ENCODE results near the gene DACH1. TPM values are rescaled to one million over a fixed set of nuclear protein-coding genes. Genes with fewer than 3 reads are reported as not detected.

The DACH1 gene
- total and polyA plus RNA-seq, 2 donors (not counting 1 experiment from before 2014, with no cell fraction given): 0.02 to 0.33 TPM

- TF ChIP-seq, protein P1, sequence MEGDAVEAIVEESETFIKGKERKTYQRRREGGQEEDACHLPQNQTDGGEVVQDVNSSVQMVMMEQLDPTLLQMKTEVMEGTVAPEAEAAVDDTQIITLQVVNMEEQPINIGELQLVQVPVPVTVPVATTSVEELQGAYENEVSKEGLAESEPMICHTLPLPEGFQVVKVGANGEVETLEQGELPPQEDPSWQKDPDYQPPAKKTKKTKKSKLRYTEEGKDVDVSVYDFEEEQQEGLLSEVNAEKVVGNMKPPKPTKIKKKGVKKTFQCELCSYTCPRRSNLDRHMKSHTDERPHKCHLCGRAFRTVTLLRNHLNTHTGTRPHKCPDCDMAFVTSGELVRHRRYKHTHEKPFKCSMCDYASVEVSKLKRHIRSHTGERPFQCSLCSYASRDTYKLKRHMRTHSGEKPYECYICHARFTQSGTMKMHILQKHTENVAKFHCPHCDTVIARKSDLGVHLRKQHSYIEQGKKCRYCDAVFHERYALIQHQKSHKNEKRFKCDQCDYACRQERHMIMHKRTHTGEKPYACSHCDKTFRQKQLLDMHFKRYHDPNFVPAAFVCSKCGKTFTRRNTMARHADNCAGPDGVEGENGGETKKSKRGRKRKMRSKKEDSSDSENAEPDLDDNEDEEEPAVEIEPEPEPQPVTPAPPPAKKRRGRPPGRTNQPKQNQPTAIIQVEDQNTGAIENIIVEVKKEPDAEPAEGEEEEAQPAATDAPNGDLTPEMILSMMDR (conservative IDR thresholded peaks at IDR 0.05 in 1 of 2, IDR thresholded peaks at IDR 0.05 in 1 of 2; ENCODE audit: low read depth in 1 of 2, low read length in 2 of 2): no peak
- TF ChIP-seq EZH2 (IDR thresholded peaks at IDR 0.05; ENCODE audit: low read length, missing control alignments): no peak
- Histone ChIP-seq H3K4me3 (replicated peaks in 1 of 4; ENCODE audit: control extremely low read depth in 1 of 4, insufficient read depth in 1 of 4, low read depth in 3 of 4, low read length in 4 of 4) (no peak overlapping the region), H3K79me2 (ENCODE audit: control insufficient read depth, insufficient read depth, low read length) (no peaks in the 10 kb centered on the region), H3K4me1 (ENCODE audit: control insufficient read depth, extremely low read depth, insufficient read depth, low read length) (no peaks in the 10 kb centered on the region), H3K36me3 (ENCODE audit: control insufficient read depth, insufficient read depth, low read length) (no peaks in the 10 kb centered on the region), H3K27me3 (ENCODE audit: control insufficient read depth, insufficient read depth, low read length) (no peaks in the 10 kb centered on the region), H2AFZ (ENCODE audit: low read length) (no peak overlapping the region), H3K9ac (ENCODE audit: insufficient read depth, low read length) (no peak overlapping the region), H3K4me2 (ENCODE audit: extremely low read depth, insufficient read depth, low read length) (no peak overlapping the region), H3K9me3 (ENCODE audit: control insufficient read depth, insufficient read depth, low read depth, low read length) (no peaks in the 10 kb centered on the region), H3K27ac (ENCODE audit: insufficient read depth, low read length) (no peak overlapping the region), H4K20me1 (ENCODE audit: control insufficient read depth, extremely low read depth, insufficient read depth, low read length) (no peaks in the 10 kb centered on the region)
- no peak for DNase-seq (ENCODE audit: low read depth in 2 of 2)
Observed at GRCh38 chr13:71831716-71832115, 35.3 kb downstream of the DACH1 start.

GRCh38 chr13:71830736-71831135 lies 36.3 kb downstream of the DACH1 start:
- Histone ChIP-seq H4K20me1 (ENCODE audit: control insufficient read depth, extremely low read depth, insufficient read depth, low read length) (no peaks in the 10 kb centered on the region), H3K9me3 (ENCODE audit: control insufficient read depth, insufficient read depth, low read depth, low read length) (no peaks in the 10 kb centered on the region), H3K36me3 (ENCODE audit: control insufficient read depth, insufficient read depth, low read length) (no peaks in the 10 kb centered on the region), H3K4me1 (ENCODE audit: control insufficient read depth, extremely low read depth, insufficient read depth, low read length) (no peaks in the 10 kb centered on the region), H3K27ac (ENCODE audit: insufficient read depth, low read length) (no peak overlapping the region), H3K4me2 (ENCODE audit: extremely low read depth, insufficient read depth, low read length) (no peak overlapping the region), H3K9ac (ENCODE audit: insufficient read depth, low read length) (no peak overlapping the region), H3K4me3 (replicated peaks in 1 of 4; ENCODE audit: control extremely low read depth in 1 of 4, insufficient read depth in 1 of 4, low read depth in 3 of 4, low read length in 4 of 4) (no peak overlapping the region), H3K27me3 (ENCODE audit: control insufficient read depth, insufficient read depth, low read length) (no peaks in the 10 kb centered on the region), H2AFZ (ENCODE audit: low read length) (no peak overlapping the region), H3K79me2 (ENCODE audit: control insufficient read depth, insufficient read depth, low read length) (no peaks in the 10 kb centered on the region)
- no peak for DNase-seq (ENCODE audit: low read depth in 2 of 2)
- TF ChIP-seq, protein P1 (conservative IDR thresholded peaks at IDR 0.05 in 1 of 2, IDR thresholded peaks at IDR 0.05 in 1 of 2; ENCODE audit: low read depth in 1 of 2, low read length in 2 of 2): no peak
- TF ChIP-seq EZH2 (IDR thresholded peaks at IDR 0.05; ENCODE audit: low read length, missing control alignments): no peak

DNA sequence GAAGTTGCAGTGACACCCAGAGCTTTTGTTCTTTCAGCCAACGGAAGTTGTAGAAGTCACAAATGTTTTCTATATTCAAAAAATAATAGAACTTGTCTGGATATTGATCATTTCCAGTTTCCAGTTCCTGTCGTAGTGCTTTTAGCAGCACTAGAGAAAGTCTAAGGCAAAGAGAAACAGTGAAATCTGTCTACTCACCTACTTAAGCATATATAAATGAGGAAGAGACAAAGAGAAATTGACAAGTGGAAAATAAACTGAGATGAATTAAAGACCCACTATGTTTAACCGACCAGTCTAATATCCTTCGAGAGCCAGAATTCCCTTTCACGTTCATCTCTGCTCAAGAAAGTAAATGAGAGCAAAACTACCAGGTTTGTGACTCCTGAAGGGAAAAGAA lies 36.7 kb downstream of the DACH1 start:
- TF ChIP-seq, protein P1 (conservative IDR thresholded peaks at IDR 0.05 in 1 of 2, IDR thresholded peaks at IDR 0.05 in 1 of 2; ENCODE audit: low read depth in 1 of 2, low read length in 2 of 2): no peak
- no peak for TF ChIP-seq EZH2 (IDR thresholded peaks at IDR 0.05; ENCODE audit: low read length, missing control alignments)
- H3K4me2 ChIP-seq (ENCODE audit: extremely low read depth, insufficient read depth, low read length): no peak overlapping the region

More for the DNA sequence above, 36.7 kb downstream of the DACH1 start:
- no peak overlapping the region for H3K4me3 ChIP-seq (replicated peaks in 1 of 4; ENCODE audit: control extremely low read depth in 1 of 4, insufficient read depth in 1 of 4, low read depth in 3 of 4, low read length in 4 of 4)
- no peak overlapping the region for H3K9ac ChIP-seq (ENCODE audit: insufficient read depth, low read length)
- H3K79me2 ChIP-seq (ENCODE audit: control insufficient read depth, insufficient read depth, low read length): no peaks in the 10 kb centered on the region
- H3K4me1 ChIP-seq (ENCODE audit: control insufficient read depth, extremely low read depth, insufficient read depth, low read length): no peaks in the 10 kb centered on the region
- no peaks in the 10 kb centered on the region for H3K9me3 ChIP-seq (ENCODE audit: control insufficient read depth, insufficient read depth, low read depth, low read length)
- no peak overlapping the region for H2AFZ ChIP-seq (ENCODE audit: low read length)
- no peaks in the 10 kb centered on the region for H3K27me3 ChIP-seq (ENCODE audit: control insufficient read depth, insufficient read depth, low read length)
- DNase-seq (ENCODE audit: low read depth in 2 of 2): no peak
- H4K20me1 ChIP-seq (ENCODE audit: control insufficient read depth, extremely low read depth, insufficient read depth, low read length): no peaks in the 10 kb centered on the region
- H3K36me3 ChIP-seq (ENCODE audit: control insufficient read depth, insufficient read depth, low read length): no peaks in the 10 kb centered on the region
- H3K27ac ChIP-seq (ENCODE audit: insufficient read depth, low read length): no peak overlapping the region

Data from fibroblast of lung (primary cell).